Mammary epithelial cell (primary cell): Measurements from ENCODE around the gene SSPN.

ENCODE experiments used
- CTCF ChIP-seq, 2 donors: IDR thresholded peaks in 1 of 2; conservative IDR thresholded peaks in 1 of 2; 2 replicates each; pipeline ENCODE4 v1.5.1; 2011 to 2012; ENCODE audit warnings: inconsistent platforms in 2 of 2, low read length in 2 of 2, mild to moderate bottlenecking in 2 of 2, control low read depth in 1 of 2, low read depth in 1 of 2; ENCODE audit not compliant: insufficient read depth in 1 of 2; ENCODE audit errors: extremely low read depth in 1 of 2
- EZH2 ChIP-seq: IDR thresholded peaks from 2 replicates; pipeline ENCODE4 v1.6.1; 2012; ENCODE audit warnings: low read length, inconsistent platforms, borderline replicate concordance

DNA sequence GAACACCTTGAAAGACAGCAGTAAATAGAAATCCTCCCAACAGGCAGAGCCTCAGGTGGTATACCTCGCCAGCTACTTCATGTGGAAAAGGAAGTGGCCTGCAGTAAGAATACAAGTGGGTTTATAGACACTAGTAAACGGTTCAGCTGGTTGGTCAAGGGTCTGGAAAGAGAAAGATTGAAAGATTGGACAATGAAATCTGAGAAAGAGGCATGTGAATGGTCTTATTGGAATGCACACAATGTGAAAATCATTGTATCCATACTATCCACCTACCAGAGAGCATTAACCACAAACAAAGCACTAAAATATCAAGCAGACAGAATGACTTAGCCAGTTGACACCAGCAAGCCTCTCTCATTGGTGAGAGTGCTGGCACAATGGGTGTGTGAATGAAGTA lies 98.2 kb downstream of the SSPN start:
- no peak for TF ChIP-seq CTCF (conservative IDR thresholded peaks at IDR 0.05 in 1 of 2, IDR thresholded peaks at IDR 0.05 in 1 of 2; ENCODE audit: extremely low read depth in 1 of 2, insufficient read depth in 1 of 2, low read depth in 1 of 2, low read length in 2 of 2)
- no peak for TF ChIP-seq EZH2
